NCI-H2107 treated with DMSO at 0.1 percent for 48 hours (cell line): Measurements from ENCODE around the gene CNKSR1.

Source experiments
- DNase-seq: peaks from one replicate; lab custom pipeline; 2025; ENCODE audit not compliant: unreplicated experiment; lab: John Stamatoyannopoulos, UW

Gene CNKSR1

DNA sequence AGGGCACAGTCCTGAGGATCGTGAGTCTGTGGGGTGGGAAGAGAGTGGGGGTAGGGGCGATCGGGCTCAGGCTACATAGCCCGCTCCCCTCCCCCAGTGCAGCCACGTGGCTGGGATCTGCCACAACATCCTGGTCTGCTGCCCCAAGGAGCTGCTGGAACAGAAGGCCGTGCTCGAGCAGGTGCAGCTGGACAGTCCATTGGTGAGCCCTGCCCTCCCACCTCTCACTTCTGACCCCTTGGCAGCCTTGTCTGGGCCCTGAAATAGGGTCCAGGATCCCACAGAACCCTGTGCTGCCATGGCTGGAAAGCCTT, 5.0 kb downstream of the CNKSR1 start:
- DNase-seq: no peak

DNA sequence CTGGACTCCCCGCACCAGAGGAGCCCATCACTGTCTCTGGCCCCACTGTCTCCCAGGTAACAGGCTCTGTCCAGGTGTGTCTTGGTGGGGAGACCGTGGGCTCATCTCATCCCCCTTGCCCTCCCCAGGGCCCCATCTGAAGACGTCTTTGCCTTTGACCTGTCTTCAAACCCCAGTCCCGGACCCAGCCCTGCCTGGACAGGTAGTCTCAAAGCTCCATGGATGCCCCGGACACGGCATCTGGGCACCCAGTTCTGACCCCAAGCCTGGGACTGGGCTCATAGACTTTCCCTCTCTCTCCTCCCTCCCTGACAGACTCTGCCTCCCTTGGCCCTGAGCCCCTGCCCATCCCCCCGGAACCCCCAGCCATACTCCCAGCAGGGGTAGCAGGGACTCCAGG, 6.8 kb downstream of the CNKSR1 start:
- no peak for DNase-seq

DNA sequence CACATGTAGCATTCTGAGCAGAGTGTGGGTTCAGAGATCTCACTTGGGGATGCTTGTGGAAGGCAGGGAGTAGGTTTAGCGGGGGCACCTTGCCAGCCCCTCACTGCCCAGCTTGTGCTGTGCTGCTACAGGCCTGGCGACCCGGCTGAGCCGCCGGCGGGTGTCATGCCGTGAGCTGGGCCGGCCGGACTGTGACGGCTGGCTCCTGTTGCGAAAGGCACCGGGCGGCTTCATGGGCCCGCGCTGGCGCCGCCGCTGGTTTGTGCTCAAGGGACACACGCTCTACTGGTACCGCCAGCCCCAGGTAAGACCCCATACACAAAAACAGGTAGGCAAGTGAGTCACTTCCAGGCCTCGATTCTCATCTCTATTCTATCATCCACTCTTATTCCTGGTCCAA, 7.6 kb downstream of the CNKSR1 start:
- no peak for DNase-seq

DNA sequence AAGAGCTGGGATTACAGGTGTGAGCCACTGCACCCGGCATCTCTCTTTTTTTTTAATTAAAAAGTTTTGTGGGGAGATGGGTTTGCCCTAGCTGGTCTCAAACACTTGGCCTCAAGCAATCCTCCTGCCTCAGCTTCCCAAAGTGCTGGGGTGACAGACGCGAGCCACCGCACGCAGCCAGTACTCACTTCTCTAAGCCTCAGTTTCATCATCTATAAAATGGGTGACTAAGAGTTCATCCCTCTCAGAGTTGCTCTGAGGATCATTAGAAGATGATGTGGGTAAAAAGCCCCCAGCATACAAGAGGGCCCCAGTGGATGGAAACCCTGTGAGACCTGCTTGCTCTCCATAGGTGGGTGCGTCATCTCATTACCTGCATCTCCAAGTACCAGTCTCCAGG, 10.6 kb downstream of the CNKSR1 start:
- no peak for DNase-seq

DNA sequence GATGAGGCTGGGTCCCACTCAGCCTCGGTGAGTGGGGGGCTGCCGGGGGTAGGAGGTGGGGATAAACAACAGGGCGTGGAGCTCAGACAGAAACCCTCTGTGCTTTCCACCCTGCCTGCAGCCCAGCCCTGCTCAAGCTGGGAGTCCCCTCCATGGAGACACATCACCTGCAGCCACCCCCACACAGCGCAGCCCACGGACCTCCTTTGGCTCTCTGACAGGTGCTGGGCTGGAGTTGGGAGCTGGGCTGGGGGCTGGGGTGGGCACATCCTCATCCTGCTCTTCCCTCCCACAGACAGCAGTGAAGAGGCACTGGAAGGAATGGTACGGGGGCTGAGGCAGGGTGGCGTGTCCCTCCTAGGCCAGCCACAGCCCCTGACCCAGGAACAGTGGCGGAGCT, 11.2 kb downstream of the CNKSR1 start:
- no peak for DNase-seq

DNA sequence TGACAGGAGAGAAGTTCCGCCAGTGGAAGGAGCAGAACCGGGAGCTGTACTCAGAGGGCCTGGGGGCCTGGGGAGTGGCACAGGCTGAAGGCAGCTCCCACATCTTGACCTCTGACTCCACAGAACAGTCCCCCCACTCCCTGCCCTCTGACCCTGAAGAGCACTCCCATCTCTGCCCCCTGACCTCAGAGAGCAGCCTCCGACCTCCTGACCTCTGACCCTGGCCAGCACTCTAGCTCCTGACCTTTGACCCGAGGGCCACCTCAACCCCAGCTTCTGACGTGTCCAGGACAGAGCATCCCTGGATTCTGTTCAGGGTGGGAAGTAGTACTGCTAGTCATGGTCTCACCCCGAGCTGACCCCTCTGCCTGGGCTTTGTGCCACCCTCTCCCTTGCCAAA, 12.0 kb downstream of the CNKSR1 start:
- no peak for DNase-seq

DNA sequence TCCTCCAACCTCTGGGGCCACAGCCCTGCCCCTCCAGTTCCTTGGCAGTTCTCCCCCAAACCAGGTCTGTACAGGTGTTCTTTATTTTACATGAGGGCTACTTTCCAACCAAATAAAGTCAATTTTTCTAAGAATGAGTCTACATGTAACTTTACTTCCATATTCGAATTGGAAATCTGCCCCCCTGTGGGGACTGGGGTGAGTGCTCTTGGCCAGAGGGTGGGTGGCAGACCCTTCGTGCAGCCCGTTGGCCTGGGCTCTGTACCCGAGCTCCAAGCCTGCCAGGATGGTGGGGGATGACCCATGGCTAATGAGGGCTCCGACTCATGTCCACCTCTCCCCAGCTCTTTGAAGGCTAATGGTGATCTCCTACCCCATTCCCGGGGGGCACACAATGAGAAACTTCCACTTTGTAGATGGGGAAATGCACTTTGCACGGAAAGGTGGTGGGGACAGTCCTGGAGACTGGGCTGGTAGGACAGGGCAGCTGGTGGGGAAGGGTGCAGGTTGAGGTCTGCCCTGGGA, 12.5 kb downstream of the CNKSR1 start:
- no peak for DNase-seq

DNA sequence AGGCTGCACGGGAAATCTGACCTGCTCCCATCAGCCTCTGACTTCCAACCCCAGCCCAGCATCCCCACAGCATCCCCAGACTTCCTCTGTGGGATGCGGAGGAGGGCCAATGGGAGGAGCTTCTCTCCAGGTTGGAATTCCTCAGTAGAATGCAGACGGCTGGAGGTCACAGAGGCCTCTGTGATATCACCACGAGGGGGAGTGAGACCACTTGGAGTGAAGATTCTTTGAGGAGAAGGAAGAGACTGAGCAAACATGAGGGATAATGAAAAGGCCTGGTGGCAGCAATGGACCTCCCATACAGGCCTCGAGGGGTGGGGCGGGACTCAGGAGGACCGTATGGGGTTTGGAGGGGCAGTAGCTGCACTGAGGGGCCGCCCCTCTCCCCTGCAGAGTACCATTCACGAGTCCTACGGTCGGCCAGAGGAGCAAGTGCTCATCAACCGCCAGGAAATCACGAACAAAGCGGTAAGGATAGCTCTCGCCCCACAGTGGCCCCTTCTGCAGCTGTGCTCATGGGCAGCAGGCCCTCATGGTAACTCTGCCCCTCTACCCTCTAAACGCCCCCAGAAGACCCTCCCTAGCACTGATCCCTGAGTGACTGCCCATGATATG, 13.2 kb downstream of the CNKSR1 start, which contains the start of gene CATSPER4:
CATSPER4 (plus strand) TSS at position 230 of the 615 bp plus-strand sequence; CDS start at position 256, 26 bp downstream.
- DNase-seq: no peak

DNA sequence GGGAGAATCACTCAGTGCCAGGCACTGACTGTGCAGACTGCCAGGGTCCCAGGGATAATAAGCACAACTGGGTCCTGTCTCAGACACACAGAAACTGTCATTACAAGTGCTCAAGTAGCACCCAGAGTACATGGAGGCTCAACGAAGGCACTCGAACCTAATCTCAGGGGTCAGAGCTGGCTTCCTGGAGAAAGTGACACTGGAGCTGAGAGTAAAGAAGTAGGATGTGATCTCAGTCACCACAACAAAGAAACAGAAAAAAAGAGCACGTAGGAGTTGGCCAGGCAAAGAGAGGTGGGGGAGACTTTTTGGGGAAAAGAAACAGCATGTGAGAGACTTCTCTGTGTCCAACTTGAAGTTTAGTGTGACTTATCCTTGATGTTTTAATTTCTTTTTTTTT, 14.4 kb downstream of the CNKSR1 start:
- no peak for DNase-seq

DNA sequence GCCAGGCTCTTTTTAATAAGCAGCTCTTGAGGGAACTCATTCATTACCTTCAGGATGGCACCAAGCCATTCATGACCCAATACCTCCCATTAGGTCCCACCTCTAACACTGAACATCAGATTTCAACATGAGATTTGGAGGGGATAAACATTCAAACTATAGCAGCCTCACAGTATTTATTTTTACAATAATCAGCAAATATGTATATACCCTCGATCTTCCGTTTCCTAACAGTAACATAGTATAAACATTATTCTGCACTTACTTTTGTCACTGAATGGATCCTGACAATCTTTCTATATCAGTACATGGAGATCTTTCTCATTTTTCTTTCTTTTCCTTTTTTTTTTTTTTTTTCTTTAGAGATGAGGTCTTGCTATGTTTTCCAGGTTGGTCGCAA, 18.5 kb downstream of the CNKSR1 start:
- DNase-seq: no peak

DNA sequence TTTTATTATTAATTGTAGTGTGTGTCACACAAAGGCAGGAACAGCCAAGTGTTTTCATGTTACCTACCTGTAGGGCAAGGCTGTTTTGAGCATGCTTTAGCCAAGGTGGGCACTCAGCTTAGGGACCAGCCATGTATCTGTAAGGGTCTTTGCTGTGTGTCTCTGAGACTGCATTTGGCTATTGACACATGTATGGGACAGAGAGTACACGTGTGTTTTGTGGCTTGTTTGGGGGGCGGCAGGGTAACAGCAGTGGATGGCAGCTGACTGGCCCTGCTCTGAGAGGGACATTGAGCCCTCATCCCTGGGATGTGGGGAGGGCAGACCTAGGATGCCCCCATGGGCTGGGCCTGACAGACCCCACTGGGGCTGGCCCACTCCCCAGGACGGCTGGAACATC, 20.0 kb downstream of the CNKSR1 start:
- DNase-seq: no peak

DNA sequence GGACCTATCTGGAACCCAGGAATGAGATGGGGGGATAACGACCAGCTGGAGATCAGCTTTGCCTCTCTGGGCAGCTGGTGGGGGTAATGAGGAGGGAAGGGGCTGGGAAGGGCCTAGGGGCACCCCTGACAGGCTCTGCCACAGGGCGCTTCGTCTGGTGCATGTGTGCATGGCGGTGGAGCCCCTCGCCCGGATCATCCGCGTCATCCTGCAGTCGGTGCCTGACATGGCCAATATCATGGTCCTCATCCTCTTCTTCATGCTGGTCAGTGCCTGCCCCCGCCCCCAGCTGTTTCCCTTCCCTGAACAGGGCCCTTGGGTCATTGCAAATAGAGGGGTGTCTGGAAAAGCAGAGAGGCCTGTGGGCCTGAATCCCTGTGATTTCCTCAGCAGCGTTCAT, 20.5 kb downstream of the CNKSR1 start:
- DNase-seq: no peak

DNA sequence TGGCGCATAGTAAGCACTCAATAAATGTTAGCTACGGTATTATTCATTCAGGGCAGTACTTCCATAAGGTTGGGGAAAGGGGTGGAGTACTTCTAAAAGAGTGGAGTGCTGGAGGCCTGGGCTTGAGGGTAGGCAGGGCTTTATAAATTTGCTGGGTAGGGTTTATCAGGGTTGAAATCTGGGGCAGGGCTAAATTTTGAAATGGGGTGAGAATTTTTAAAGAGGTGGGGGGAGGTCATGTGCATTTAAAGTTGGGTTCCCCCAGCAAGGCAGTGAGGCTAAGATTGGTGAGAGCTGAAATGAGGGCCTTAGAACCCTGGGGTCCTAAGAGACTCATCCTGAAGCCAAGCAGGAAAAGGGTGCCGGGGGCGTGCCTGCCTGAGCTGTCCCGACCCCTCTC, 23.1 kb downstream of the CNKSR1 start:
- no peak for DNase-seq

DNA sequence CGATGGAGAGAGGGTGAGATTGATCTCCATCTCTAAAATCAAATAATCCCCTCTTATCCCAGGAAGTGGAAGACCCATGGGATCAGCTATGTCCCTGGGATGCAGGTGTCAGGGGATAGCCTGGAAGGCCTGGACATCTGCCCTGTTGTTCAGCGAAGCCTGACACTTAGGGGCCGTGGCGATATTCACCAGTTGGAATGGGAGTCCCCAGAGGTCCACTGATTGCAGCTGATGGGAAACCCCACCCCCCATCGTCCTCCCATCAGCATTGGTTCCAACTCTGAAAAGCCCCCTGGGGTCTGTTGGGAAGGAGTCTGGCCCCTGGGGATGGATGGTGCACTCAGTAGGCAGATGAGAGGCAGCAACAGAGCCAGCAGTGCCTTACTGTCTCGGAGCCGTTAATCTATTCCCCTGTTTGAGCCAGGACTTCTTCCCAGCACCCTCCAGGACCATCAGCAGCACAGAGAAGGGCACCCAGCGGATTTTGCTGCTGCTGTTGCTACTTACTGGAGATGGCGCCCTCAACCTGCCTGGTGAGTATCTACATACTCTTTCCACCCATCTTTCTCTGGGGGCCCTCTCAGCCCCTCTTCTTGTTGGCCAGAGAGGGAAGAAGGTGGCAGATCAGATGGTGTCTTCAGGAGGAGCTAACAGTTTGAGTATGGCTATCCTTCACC, 26.5 kb downstream of the CNKSR1 start:
- DNase-seq: no peak

DNA sequence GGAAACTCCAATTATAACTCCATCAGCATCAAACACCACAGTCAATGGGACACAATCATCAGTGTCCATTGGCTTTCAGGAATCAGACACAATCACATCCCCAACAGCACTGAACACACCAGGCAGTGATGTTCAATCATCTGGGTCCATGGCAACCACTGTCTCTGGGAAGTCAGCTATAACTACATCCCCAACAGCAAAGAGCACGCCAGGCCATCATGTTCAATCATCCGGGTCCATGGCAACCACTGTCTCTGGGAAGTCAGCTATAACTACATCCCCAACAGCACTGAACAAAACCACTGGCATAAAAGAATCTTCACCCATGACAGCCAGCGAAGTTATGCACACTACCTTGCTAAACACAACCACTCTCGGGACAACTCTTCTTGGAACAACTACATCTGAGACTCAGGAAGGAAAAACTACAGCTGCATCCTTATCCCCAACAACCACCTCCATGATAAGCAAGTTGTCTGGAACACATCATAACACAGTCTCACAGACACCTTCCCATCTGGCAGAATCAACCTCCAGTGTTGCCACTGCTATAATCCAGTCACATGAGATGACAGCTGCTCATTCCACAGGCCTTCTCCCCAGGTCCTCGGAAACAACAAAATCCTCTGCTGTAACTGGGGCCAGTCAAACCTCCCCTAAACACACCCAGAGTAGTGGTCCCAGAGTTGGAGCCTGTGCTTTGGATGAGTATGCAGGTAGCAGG, 33.0 kb downstream of the CNKSR1 start:
- no peak for DNase-seq

DNA sequence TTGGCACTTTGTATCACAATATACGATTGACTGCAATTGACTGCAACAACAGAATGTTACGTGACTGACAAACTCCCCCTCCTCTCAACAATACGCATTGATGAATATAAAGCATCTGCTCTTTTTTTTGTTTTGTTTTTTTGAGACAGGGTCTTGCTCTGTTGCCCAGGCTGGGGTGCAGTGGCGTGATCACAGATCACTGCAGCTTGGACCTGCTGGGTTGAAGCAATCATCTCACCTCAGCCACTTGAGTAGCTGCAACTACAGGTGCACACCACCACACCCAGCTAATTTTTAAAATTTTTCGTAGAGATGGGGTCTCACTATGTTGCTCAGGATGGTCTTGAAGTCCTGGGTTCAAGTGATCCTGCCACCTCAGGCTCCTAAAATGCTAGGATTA, 35.4 kb downstream of the CNKSR1 start:
- no peak for DNase-seq

DNA sequence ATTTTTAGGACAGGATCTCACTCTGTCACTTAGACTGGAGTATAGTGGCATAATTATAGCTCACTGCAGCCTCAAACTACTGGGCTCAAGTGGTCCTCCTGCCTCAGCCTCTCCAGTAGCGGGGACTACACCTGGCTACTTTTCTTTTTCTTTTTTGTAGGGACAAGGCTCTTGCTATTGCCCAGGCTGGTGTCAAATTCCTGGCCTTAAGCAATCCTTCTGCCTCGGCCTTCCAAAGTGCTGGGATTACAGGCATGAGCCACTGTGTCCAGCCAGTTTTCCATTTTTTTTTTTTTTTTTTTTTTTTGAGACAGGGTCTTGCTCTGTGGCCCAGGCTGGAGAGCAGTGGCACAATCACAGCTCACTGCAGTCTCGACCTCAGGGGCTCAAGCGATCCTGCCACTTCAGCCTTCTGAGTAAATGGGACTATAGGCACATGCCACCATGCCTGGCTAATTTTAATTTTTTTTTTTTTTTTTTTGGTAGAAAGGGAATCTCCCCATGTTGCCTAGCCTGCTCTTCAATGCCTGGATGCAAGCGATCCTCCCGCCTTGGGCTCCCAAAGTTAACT, 36.1 kb downstream of the CNKSR1 start:
- no peak for DNase-seq

DNA sequence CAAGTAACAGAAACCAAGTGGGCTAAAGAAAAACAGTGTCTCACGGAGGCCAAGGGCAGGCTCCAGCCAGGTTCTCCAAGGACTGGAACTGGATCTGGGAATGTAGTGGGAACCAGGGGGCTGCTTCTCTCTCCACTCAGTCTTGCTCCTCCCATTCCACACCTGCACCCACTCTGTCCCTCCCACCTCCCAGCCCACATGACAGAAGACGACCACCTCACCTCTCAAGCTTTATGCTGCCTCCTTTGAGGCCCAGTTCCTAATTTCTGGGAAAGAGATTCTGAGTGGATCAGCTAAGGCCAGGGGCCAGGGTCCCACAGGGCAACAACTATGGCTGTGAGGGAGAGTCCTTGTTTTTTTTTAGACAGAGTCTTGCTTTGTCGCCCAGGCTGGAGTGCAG, 38.0 kb downstream of the CNKSR1 start:
- no peak for DNase-seq

DNA sequence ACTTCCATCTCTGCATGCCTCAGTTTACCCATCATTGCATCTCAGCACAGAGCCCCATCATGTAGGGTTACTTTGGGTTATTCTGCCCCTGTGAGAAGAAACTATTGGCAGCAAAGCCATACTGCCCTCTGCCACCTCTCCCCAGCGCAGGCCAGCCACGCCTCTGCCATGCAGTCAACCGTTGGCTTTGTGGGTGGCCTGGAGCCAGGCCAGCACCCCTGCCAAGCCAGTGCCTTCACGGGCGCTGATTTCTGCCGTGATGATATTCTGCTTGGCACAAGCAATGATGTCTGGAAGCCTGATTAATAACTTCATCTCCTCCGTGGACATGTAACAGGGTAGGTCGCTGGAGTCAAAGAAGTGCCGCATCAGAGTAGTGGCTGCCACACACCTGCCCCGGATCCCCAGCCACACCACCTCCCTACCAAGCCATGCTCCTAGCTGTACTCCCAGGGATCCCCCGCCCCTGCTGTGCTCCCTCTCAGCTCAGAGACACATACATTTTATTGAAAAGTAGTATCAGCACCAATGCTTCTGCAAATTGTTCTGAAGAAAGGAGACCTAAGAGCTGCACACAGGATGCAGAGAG, 41.7 kb downstream of the CNKSR1 start:
- DNase-seq: peak; percentile 15

DNA sequence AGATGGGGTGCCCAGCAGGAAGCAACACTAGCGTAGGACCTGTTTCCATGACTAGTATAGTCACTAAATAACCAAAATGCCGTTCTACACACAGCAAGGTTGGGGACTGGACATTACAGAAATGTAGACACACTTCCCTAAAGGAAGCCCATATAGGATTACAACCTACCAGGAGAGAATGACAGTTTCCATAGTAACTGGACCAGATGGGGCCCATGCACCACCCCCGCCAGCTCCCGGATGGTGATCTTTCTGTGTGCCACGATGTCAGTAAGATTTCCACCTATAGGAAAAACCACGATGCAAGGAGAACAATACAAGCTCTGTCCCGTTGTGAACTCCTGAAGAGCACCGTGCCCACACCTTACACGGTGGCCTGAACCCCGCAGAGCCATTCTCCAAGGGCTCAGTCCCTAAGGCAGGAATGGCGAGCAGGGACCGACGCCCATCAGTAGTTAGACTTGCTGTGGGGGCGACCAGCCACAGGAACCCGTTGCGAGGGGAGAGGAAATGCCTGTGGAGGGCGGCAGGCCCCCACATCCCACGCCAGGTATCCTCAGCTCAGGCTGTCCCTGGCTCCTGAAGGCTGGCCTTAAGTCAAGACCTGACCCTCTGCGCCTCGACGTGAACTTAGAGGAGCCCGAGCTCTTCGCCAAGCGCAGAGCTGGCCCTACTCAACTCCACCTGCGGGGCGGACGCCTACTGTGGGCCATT, 43.1 kb downstream of the CNKSR1 start:
- DNase-seq: no peak

DNA sequence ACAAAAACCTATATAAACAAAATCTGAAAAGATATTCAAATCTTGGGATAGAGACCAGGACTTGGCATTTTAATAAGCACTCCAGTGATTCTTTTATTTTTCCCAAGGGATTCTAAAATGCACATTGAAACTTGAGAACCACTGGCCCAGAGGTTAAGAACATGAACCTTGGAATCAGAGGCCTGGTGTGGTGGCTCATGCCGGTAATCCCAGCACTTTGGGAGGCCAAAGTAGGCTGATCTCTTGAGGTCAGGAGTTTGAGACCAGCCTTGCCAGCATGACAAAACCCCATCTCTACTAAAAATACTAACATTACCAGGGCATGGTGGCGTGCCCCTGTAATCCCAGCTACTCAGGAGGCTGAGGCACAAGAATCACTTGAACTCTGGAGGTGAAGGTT, 43.8 kb downstream of the CNKSR1 start:
- no peak for DNase-seq
